A673 (cell line): ENCODE results near the gene SPC24. TPM values are rescaled to one million over a fixed set of nuclear protein-coding genes. Genes with fewer than 3 reads are reported as not detected.

Experiments used
- BruUV-seq: library from RNA; stranded (reverse); fragments of 400-500 nt; replicated peaks from 2 replicates; lab custom pipeline; 2021; lab: Mats Ljungman, UMichigan
- CTCF ChIA-PET: fragments of 300-600 bp; sonication (Branson Sonifier 250); formaldehyde crosslinking; loops from one replicate; lab custom pipeline; 2022; ENCODE audit warnings: antibody characterized with exemption; lab: Charles Lee
- POLR2A ChIA-PET: fragments of 300-600 bp; sonication (Branson Sonifier 250); formaldehyde crosslinking; loops from one replicate; lab custom pipeline; 2022; ENCODE audit warnings: antibody characterized with exemption; ENCODE audit not compliant: low non-redundant PET; lab: Charles Lee
- DNase-seq: peaks from one replicate; pipeline ENCODE4 v3.0.0-alpha.2; 2015; ENCODE audit warnings: low spot score
- H3K27ac ChIP-seq: fragments of 200-600 bp; sonication (generic); 2 replicates; pipeline ENCODE4 v1.5.1; 2016; ENCODE audit warnings: mixed run types, low read depth, mild to moderate bottlenecking, mixed read lengths, antibody characterized with exemption, low read length; ENCODE audit not compliant: poor library complexity, severe bottlenecking
- H3K27me3 ChIP-seq: fragments of 200-600 bp; sonication (generic); replicated peaks from 2 replicates; pipeline ENCODE4 v1.6.1; 2017; ENCODE audit warnings: mixed run types, low read depth, mild to moderate bottlenecking, mixed read lengths, antibody characterized with exemption, low read length; ENCODE audit not compliant: insufficient read depth, poor library complexity
- H3K36me3 ChIP-seq: fragments of 200-600 bp; sonication (generic); 2 replicates; pipeline ENCODE4 v1.6.1; 2016; ENCODE audit warnings: mixed run types, mild to moderate bottlenecking, mixed read lengths, antibody characterized with exemption, low read length; ENCODE audit not compliant: insufficient read depth, poor library complexity, severe bottlenecking
- H3K4me1 ChIP-seq: fragments of 200-600 bp; sonication (generic); 2 replicates; pipeline ENCODE4 v1.6.1; 2017; ENCODE audit warnings: mixed run types, mild to moderate bottlenecking, mixed read lengths, antibody characterized with exemption, low read length; ENCODE audit not compliant: insufficient read depth, poor library complexity, severe bottlenecking
- H3K4me3 ChIP-seq: fragments of 200-600 bp; sonication (generic); 2 replicates; pipeline ENCODE4 v1.5.1; 2016; ENCODE audit warnings: low read depth, mixed run types, mild to moderate bottlenecking, mixed read lengths, low read length; ENCODE audit not compliant: poor library complexity, severe bottlenecking
- H3K9me3 ChIP-seq: fragments of 200-600 bp; sonication (generic); 2 replicates; pipeline ENCODE4 v1.6.1; 2016; ENCODE audit warnings: mixed run types, low read depth, mild to moderate bottlenecking, mixed read lengths, antibody characterized with exemption, low read length; ENCODE audit not compliant: poor library complexity, severe bottlenecking
- EZH2 ChIP-seq: fragments of 200-600 bp; sonication (generic); IDR thresholded peaks from 2 replicates; pipeline ENCODE4 v1.6.1; 2017; ENCODE audit warnings: borderline replicate concordance, low read depth, mild to moderate bottlenecking, mixed read lengths, antibody characterized with exemption, low read length; ENCODE audit not compliant: poor library complexity, severe bottlenecking
- intact Hi-C: fragments of 100-400 bp; cut with micrococcal nuclease; formaldehyde crosslinking; loops from one replicate; pipeline ENCODE4 v1.10.0; 2022; ENCODE audit not compliant: unreplicated experiment
- total RNA-seq: library from RNA; stranded (reverse); gene quantifications from 2 replicates; pipeline ENCODE4 v1.2.3, GENCODE V29; 2021
- TF ChIP-seq, protein P1 (sequence below): fragments of 300-800, 200-600 bp; sonication (generic); conservative IDR thresholded peaks from 2 replicates; pipeline ENCODE4 v1.5.1; 2017; ENCODE audit warnings: low read depth, mild to moderate bottlenecking, antibody characterized with exemption, low read length, moderate library complexity, mixed read lengths

SPC24 gene
- total RNA-seq, 1 experiment from 2014 or later = 97.6 TPM

DNA sequence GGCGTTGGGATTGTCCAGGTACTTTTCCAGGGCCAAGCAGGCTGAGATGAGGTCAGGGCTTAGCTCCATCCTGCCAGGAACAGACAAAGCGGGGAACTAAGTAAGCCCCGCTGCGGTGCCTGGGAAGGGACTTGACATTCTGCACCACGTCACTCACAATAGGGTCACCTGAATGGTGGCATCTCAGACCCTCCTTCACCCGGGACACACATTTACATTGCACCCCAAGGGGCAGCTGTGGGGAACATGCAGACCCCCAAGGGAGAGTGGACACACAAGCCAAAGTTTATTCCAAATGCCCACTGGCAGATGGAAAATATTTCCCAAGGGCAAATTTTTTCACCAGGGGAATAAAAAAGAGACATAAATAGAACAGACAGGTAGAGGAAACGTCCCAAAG, 20.3 kb upstream of the SPC24 start:
- H3K27me3 ChIP-seq = no peaks in the 10 kb centered on the region
- TF ChIP-seq EZH2 = no peak
- TF ChIP-seq, protein P1, sequence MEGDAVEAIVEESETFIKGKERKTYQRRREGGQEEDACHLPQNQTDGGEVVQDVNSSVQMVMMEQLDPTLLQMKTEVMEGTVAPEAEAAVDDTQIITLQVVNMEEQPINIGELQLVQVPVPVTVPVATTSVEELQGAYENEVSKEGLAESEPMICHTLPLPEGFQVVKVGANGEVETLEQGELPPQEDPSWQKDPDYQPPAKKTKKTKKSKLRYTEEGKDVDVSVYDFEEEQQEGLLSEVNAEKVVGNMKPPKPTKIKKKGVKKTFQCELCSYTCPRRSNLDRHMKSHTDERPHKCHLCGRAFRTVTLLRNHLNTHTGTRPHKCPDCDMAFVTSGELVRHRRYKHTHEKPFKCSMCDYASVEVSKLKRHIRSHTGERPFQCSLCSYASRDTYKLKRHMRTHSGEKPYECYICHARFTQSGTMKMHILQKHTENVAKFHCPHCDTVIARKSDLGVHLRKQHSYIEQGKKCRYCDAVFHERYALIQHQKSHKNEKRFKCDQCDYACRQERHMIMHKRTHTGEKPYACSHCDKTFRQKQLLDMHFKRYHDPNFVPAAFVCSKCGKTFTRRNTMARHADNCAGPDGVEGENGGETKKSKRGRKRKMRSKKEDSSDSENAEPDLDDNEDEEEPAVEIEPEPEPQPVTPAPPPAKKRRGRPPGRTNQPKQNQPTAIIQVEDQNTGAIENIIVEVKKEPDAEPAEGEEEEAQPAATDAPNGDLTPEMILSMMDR = no peak
- no peaks in the 10 kb centered on the region for H3K9me3 ChIP-seq
- H3K4me3 ChIP-seq = no peak overlapping the region
- no peaks in the 10 kb centered on the region for H3K4me1 ChIP-seq
- H3K36me3 ChIP-seq = peaks cover 47% of the 10 kb centered on the region
- BruUV-seq = no TSS peak
- intact Hi-C loops = no loop called here
- DNase-seq = no peak
- CTCF ChIA-PET = no interaction called here
- POLR2A ChIA-PET = no interaction called here
- no peak overlapping the region for H3K27ac ChIP-seq

DNA sequence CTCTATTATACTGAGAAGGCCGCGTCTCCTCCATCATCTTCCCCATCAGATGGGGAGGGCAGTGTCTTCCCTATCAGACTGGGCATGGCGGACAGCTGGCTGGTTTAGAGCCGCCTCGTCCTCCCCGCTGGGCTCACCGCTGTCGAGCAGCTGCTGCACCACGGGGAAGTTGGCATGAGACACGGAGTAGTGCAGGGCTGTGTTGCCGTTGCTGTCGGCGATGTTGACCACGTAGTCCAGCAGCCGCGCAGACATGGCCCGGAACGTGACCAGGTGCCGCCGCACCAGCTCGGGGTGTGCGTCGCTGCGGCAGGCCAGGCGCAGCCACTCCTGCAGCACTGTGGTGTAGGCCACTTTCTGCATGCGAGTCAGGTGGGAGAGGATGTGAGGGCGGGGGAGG, 18.8 kb upstream of the SPC24 start:
- ChIA-PET CTCF (no interaction called here), POLR2A (no interaction called here)
- H3K4me1 ChIP-seq = no peaks in the 10 kb centered on the region
- no peak overlapping the region for H3K27ac ChIP-seq
- H3K4me3 ChIP-seq = no peak overlapping the region
- H3K36me3 ChIP-seq = peaks cover 60% of the 10 kb centered on the region
- no peak for DNase-seq
- H3K27me3 ChIP-seq = no peaks in the 10 kb centered on the region
- intact Hi-C loops = no loop called here
- no peaks in the 10 kb centered on the region for H3K9me3 ChIP-seq
- no peak for TF ChIP-seq EZH2
- TF ChIP-seq, protein P1 = no peak
- BruUV-seq = no TSS peak

DNA sequence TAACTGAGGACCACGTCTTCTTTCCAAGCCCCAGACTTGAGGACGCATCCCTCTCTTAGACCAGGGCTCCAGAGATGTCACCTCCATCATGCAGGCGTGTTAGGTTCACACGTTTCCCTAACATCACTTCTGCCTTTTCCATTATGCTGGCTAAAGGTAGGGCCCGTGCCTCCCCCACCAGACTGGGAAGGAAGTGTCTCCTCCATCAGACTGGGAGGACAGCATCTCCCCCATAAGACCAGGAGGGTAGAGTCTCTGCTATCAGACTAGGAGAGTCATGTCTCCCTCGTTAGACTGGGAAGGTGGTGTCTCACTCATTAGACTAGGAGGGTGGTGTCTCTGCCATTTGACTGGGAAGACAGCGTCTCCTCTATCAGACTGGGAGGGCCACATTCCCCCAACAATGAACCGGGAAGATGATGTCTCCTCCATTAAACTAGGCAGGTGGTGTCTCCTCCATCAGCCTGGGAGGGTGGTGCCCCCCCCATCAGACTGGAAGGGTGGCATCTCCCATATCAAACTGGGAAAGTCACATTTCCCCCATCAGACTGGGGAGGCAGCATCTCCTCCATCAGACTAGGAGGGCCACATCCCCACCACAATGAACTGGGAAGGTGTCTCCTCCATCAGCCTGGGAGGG, 18.1 kb upstream of the SPC24 start:
- no peak overlapping the region for H3K4me3 ChIP-seq
- no peaks in the 10 kb centered on the region for H3K9me3 ChIP-seq
- CTCF ChIA-PET = no interaction called here
- POLR2A ChIA-PET = no interaction called here
- peaks cover 60% of the 10 kb centered on the region for H3K36me3 ChIP-seq
- TF ChIP-seq, protein P1 = no peak
- no peaks in the 10 kb centered on the region for H3K4me1 ChIP-seq
- H3K27me3 ChIP-seq = no peaks in the 10 kb centered on the region
- DNase-seq = no peak
- no TSS peak for BruUV-seq
- intact Hi-C loops = no loop called here
- no peak overlapping the region for H3K27ac ChIP-seq
